GM18861 (cell line): ENCODE measurements around the gene RAB36.

ENCODE experiments used
- ATAC-seq: cut with Tn5 transposase; IDR thresholded peaks from one replicate; pipeline ENCODE4 v1.9.1; 2021; ENCODE audit not compliant: unreplicated experiment

Gene RAB36

GRCh38 chr22:23137468-23137867, 7.8 kb upstream of the RAB36 start:
- no peak for ATAC-seq

DNA sequence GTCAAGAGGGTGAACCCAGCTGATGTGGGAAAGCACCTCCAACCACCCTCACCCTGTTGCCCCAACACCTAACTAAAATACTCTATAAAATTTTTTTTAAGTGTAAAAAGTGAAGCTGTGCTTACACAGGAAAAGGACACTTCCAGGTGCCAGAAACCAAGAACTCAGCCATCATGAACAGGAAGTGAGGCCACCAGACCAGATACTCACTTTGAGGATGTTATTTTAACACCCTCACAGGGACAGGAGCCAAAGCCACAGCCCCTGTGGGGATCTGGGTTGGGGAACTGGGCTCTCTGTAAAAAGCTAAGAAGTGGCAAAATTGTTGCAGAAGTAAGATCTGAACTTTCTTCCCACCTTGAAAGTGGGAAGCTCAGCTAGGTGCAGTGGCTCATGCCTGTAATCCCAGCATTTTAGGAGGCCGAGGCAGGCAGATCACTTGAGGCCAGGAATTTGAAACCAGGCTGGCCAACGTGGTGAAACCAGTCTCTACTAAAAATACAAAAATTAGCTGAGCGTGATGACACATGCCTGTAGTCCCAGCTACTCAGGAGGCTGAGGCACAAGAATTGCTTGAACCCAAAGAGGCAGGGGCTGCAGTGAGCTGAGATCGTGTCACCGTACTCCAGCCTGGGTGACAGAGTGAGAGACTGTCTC, 7.2 kb upstream of the RAB36 start:
- ATAC-seq, result no peak

DNA sequence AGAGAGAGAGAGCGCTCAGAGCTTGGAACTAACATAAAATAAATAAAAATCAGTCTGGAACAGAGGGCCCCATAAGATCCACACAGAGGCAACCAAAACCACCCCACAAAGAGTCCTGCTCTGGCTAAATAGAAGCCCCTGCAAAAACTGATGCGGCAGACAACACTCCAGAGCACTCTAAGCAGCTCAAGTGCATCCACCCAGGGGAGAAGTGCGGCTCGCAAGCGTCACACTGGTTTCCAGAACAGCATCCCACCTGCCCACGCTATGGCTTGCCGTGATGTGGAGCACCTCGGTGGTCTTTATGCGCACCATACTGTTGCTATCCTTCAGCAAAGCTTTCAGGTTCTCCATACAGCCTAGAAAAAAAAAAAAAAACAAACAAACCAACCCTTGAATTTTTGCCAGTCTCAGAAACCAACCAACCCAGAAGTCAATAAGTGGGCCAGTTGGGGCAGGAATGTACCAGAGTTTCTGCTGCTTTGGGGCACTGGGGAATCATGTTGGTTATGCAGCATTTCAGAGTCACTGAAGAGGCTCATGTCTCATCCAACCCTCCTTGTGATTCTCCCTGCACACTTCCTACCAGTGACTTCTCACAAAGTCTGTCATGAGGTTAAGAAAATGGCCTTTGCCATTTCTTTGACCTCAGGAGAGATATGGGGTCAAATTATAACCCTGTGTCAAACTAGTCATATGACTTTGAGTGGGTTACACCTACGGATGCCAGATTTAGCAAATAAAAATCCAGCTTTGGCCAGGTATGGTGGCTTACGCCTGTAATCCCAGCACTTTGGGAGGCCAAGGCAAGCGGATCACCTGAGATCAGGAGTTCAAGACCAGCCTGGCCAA, 6.5 kb upstream of the RAB36 start:
- no peak for ATAC-seq

DNA sequence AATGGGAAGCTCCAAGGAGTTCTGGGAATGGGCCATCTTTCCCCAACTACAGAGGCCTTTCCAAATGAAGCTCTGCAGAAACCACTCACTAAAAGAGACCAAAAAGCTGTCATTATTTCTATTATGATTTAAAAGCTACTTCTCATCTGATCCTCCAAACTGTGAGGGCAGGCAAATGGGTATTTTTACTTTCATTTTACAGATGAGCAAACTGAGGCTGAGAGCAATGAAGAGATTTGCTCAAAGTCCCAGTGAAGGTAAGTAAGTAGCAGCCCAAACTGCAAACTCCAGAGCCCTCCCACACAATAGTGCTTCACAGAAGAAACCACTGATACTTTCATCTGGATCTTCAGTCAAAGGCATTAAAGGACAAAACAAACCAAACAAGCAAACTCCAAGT, 4.9 kb upstream of the RAB36 start:
- no peak for ATAC-seq

- no peak for ATAC-seq
Measured at GRCh38 chr22:23142546-23143105, 2.7 kb upstream of the RAB36 start.

DNA sequence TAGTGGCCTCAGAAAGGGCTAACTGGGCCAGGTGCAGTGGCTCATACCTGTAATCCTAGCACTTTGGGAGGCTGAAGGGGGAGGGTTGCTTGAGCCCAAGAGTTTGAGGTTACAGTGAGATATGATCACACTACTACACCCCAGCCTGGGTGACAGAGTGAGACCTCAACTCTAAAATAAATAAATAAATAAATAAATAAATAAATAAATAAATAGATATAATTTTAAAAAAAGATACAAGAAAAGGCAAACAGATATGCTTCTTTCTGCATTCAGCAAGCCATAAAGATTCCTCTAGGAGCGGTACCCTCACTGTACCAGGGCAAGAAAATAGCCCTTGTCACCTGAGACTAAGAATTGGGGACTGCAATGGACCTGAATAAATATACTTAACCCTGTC, 2.2 kb upstream of the RAB36 start:
- ATAC-seq, result no peak

DNA sequence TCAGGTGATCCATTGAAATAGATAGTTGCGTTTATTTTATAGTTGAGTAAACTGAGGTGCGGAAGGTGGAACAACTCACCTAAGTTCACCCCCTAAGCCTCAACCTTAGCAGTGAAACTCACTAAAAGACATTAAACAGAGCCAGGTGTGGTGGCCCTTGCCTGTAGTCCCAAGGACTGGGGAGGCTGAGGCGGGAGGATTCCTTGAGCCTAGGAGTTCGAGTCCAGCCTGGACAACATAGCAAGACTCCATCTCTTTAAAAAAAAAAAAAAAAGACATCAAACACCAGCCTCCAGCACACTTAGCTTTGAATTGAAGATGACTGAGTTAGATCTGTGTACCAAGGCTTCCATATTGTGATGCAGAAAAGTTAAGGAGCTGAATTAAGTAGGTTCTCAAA, 845 bp upstream of the RAB36 start:
- ATAC-seq, result no peak

DNA sequence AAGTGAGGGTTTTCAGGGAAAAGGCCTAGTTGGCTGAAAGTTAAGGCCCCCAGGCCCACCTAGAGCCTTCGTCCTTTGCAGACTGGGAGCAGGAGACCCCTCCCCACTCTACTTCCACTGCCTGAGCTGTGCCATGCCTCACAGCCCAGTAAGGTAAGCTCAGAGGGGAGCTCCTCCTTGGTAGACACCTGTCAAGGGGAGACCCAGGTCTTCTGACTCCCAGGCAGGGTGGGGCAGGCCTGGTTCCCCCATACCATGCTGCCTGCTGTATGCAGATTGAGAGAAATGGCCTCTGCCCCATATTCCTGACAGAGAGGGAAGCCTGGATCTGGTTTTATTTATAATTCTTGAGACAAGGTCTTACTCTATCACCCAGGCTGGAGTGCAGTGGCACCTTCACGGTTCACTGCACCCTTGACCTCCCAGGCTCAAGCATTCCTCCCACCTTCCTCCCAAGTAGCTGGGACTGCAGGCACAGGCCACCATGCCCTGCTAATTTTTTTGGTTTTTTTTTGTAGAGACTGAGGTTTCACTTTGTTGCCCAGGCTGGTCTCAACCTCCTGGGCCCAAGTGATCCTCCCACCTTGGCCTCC, 697 bp downstream of the RAB36 start:
- no peak for ATAC-seq

DNA sequence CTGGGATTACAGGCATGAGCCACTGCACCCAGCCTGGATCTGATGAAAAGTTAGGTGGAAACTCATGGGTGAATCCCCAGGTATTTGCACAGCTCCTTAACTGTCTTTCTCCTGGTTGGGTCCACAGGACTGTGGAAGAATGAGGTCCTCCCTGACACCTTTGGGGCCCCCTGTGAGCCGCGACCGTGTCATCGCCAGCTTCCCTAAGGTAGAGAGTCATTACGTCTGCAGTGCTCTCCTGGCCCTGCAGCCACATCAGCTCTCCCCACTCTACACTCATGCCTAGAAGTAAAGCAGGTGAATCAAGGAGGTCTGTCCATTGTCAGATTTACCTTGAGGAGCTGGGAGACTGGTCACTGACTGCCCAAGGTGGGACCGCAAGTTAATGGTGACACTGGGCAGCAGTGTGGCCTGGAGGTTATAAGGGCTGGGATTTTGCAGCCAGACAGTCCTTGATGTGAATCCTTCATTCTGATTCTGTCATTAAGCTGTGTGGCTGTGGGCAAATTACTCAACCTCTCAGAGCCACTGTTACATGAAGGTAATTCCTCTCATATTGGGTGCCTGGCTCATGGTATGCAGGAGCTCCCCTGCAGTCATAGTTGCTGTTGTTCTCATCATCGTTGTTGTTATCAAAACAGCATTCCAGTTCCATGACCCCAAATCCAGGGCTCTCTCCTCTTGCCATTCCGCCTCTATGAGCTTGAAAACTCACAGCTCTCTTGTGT, 1.4 kb downstream of the RAB36 start:
- ATAC-seq, result no peak

DNA sequence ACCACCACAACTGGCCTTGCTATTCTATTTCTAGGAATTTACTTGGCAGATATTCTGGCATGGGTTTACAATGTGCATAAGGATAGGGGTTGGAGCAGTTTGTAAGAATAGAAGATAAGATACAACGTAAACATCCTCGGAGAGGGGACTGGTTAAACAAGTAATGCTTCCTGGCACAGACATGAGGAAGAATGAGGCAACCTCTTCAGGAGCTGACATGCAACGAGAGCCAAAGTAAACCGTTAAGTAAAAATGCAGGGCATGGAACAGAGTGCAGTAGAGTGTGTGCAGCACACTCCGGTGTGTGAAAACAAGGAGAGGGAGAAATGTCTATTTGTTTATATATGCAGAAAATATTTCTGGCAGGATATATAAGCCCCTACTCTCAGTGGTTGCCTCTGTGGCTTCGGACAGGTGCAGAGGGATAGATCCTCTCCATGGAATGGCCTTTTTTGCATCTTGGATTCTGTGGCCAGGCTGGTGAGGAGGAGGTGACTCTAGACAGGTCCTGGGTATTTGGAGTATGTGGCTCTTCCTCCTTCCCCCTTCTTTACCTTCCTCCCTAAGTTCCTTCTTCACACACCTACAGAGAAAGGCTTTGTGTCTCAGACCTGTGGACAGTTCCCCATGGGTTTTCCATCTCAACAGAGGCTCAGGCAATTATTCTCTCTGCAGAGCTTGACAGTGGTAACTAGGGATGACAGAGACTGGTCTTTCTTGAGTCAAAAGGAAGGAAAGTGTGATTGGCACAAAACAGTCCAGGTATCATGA, 2.5 kb downstream of the RAB36 start:
- no peak for ATAC-seq

- no peak for ATAC-seq
Measured at GRCh38 chr22:23149743-23150238, 4.5 kb downstream of the RAB36 start.

DNA sequence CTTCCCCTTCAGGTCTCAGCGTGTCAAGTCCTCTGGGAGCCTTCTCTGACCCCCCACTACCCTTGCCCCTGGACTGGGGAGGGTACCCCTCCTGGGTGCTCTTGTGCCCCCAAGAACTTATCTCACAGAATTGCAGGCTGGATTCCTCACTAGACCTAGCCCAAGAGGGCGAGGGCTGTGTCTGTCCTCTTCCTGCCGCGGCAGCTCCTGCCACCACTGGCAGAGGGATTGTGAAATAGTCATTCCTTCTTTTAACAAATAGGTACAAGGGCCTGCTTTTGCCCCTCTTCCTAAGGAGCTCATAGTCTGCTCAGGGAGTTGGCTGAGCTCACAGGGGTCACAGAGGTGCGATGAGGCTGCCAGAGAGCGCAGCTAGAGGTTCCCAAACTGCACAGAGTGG, 5.5 kb downstream of the RAB36 start:
- ATAC-seq, result no peak

GRCh38 chr22:23151827-23152226, 6.5 kb downstream of the RAB36 start:
- ATAC-seq, result no peak

DNA sequence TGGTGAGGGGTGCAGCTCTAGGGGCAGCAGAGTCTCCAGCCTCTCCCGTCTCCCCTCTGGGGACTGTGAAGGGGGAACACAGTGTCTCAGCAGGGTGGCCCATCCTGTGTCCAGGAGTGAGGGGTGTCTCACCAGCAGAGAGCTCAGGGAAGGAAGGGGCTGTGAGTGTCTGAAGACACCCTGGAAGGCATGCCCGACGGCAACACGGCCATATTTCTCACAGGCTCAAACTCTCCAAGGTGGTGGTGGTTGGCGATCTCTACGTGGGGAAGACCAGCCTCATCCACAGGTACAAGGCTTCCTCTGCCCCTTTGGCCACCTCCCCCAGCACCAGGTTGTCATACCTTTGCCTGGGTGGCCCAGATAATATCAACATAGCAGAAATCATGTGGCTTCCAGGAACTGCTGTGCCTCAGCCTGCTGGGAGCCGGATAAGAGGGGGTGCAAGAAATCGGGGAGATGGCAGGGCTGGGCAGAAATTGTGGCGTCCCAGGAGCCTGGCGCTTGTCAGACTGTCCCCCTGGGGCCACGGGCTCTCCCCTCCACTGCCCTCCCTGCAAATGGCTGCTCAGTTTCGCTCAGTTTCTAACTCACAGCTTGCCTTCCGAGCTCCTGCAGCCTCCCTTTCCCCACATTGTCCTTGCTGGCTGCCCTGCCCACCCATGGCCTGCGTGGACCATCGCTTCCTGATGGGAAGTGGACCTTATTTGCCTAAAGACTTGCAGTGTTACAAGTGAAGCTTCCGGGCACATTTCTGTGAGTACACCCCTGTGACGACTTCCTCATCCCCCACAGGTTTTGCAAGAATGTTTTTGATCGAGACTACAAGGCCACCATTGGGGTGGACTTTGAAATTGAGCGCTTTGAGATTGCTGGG, 7.2 kb downstream of the RAB36 start:
- no peak for ATAC-seq

DNA sequence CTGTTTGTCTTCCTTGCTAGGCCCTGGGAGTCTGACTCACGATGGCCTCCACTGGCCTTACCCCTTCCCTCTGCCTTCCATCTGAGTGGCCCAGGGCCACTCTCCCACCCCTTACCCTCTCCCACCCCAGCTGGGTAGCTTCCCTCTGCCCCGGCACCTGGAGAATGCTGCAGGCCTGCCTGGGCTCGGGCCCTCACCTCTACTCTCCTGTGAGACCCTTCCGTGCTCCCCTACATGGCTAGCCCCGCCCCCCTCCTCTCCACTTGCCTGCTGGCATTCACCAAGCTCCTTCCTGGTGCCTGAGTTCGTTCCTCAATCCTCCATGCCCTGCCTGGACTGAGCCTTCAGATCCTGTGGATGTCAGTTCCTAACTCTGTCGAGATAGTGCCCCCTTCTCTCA, 8.7 kb downstream of the RAB36 start:
- no peak for ATAC-seq

DNA sequence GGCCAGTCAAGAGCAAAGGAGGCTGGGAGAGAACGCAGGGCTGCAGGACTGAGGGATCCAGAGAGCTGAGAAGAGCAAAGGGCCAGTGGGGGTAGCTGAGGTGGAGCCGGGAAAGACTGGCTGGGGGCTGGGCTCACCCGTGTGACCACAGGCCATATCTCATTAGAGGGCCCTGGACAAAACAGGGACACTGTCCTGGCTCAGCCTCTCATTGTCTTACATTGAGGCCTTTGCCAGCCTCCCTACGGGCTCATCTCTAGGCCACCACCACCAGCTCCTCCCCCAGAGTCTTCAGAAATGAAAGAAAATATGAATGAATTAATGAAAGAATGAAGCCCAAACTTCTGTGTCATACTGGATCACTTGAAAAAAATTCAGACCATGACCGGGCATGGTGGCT, 9.2 kb downstream of the RAB36 start:
- no peak for ATAC-seq

GRCh38 chr22:23155143-23155542, 9.9 kb downstream of the RAB36 start:
- ATAC-seq, result no peak

DNA sequence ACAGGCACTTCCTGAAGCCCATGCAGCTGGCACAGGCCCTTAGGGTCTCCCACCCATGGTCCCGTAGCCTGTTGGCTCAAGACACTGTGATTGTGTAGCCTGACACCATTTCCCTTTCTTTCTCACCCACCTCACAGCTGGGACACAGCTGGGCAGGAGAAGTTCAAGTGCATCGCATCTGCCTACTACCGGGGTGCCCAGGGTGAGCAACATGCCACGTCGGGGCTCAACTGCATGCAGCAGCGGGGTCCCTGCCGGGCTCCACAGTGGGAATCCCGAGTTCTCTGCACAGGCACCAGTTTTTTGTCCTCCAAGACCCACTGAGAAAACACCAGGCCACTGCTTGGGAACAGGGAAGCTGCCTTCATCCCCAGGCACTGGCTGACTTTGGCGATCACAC, 10.6 kb downstream of the RAB36 start:
- ATAC-seq, result no peak

GRCh38 chr22:23156286-23156685, 11.0 kb downstream of the RAB36 start:
- ATAC-seq, result no peak
